Fibroblast of upper back skin (primary cell): ENCODE data around the gene CHPF.
A peak's percentile ranks its signal among the peaks of the same experiment; 100 is the strongest.

Source experiments
- DNase-seq: peaks from one replicate; pipeline ENCODE4 v3.0.0-alpha.2; 2013

The CHPF gene, protein sequence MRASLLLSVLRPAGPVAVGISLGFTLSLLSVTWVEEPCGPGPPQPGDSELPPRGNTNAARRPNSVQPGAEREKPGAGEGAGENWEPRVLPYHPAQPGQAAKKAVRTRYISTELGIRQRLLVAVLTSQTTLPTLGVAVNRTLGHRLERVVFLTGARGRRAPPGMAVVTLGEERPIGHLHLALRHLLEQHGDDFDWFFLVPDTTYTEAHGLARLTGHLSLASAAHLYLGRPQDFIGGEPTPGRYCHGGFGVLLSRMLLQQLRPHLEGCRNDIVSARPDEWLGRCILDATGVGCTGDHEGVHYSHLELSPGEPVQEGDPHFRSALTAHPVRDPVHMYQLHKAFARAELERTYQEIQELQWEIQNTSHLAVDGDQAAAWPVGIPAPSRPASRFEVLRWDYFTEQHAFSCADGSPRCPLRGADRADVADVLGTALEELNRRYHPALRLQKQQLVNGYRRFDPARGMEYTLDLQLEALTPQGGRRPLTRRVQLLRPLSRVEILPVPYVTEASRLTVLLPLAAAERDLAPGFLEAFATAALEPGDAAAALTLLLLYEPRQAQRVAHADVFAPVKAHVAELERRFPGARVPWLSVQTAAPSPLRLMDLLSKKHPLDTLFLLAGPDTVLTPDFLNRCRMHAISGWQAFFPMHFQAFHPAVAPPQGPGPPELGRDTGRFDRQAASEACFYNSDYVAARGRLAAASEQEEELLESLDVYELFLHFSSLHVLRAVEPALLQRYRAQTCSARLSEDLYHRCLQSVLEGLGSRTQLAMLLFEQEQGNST

DNA sequence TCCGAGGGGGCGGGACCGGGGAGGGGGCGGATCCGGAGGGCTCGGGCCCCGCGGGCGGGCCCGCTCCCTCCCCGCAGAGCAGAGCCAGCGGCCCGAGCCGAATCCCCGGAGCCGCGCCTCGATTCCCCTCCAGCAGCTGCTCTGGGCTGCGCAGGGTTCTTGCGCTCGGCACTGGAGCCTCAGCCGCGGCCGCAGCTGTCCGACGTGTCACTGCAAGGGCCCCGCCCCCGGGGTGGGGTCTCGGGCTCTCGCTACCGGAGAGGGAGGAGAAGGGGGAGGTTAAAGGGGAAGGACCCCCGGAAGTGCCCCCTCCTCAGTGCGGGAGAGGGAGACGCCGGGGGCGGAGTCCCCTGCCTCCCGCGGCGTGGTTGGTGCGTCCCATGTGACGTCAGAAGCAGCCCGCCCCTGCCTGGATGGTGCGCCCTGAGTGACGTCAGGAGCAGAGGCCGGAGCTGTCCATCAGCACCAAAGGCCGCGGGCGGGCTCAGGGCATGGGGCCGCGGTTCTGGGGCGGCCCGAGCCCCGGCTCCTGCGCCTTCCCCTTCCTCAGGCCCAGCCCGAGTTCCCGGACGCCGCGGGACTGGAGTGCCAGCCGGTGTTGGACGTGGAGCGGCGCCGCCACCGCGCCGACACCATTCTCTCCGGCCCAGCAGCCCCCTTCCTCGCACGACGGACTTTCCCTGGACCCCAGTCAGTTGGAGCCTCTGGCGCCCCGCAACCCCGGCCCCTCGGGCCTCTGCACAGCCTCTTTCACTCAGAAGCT is at the start of gene CHPF, which contains the start of gene TMEM198:
TSS of gene CHPF (minus strand) at position 214 of the 763 bp plus-strand sequence. CDS start 271 bp downstream, outside the sequence.
TSS of gene TMEM198 (plus strand) at position 433 of the 763 bp plus-strand sequence. CDS start 700 bp downstream, outside the sequence.
- DNase-seq = peak; percentile 99

DNA sequence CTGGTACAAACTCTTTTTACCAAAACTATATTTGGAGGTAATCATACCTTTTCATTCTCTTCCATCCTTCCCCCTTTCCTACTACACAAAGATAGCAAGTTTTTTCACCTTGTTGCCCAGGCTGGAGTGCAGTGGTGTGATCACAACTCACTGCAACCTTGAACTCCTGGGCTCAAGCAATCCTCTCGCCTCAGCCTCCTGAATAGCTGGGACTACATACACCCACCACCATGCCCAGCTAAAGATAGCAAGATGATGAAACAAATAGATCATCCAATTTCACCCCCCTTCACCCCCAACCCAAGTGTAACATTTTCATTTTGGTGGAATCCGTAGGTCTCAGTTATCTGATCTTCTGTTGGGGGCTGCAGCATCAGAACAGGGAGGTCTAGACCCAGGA is 49.5 kb upstream of the CHPF start:
- DNase-seq = no peak

DNA sequence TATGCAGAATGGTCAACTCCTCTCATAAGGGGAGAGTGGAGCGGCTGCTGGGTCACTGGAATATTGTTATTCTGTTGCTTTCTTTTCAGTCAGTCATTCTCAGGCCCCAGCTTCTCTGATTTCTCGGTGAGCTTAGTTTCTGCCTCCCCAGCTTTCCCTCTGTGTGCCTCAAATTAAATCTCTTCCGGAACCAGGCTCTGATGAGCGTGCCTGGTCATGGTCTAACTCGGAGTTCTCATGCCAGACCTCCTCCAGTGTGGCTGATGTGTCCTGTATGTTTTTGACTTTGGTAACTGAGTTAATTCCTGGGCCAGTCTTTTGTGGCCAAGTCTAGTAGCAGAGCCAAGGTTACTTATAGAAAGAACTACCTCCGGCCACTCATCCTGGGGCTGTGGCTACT is 49.1 kb upstream of the CHPF start:
- DNase-seq = no peak

DNA sequence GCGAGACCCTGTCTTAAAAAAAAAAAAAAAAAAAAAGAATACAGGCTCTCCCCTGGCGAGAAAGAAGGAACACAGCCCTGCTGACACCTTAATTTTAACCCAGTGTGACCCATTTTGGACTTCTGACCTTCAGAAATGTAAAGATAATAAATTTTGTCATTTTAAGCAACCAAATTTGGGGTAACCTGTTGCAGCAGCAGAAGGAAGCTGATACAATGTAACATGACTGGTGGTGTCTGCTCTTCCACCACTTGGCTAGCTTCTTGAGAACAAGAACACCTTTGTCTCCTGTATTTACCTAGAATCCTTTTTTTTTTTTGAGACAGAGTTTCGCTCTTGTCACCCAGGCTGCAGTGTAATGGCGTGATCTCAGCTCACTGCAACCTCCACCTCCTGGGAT is 47.5 kb upstream of the CHPF start:
- no peak for DNase-seq

DNA sequence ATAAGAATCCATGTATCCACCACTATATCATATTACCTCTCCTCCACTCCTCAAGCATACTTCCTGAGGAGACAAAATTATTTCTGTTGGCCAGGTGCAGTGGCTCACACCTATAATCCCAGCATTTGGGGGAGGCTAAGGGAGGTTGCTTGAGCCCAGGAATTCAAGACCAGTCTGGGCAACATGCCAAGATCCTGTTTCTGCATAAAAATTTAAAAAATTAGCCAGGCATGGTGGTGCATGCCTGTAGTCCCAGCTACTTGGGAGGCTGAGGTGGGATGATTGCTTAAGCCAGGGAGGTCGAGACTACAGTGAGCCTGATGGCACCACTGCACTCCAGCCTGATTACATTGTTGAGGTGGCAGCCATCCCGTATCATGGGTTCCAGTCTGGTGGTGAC is 37.7 kb upstream of the CHPF start:
- DNase-seq = no peak

DNA sequence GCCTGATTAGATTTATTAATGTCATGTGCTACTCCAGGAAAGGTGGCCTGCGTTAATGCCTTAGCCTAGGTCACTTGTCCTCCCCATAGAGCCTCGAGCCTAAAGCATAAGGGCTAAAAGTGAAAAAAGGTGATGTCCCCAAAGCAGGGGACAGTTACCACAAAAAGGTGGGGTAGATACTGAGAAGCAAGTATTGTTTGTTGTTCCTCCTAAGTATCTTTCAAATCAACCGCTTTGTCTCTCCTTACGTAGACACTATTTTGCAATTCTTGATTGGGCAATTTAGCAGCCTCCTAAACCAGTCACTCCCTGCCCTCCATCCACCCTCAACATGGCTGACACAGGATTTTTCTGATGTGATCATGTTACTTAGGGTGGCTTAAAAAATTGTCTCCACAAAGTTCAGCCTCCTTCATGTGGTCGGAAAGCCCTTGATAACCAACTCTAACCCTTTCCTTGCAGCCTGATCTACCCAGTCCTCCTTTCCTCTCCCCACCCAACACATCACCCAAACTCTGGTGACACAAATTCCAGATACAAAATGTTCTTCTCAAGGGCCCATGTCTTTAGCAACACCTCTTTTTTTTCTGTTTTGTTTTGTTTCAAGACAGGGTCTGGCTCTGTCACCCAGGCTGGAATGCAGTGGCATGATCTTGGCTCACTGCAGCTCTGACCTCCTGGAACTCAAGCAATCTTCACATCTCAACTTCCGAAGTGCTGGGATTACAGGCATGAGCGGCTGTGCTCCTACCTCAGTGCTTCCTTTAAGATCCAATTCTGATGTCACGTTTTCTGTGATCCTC is 35.4 kb upstream of the CHPF start:
- DNase-seq = no peak

DNA sequence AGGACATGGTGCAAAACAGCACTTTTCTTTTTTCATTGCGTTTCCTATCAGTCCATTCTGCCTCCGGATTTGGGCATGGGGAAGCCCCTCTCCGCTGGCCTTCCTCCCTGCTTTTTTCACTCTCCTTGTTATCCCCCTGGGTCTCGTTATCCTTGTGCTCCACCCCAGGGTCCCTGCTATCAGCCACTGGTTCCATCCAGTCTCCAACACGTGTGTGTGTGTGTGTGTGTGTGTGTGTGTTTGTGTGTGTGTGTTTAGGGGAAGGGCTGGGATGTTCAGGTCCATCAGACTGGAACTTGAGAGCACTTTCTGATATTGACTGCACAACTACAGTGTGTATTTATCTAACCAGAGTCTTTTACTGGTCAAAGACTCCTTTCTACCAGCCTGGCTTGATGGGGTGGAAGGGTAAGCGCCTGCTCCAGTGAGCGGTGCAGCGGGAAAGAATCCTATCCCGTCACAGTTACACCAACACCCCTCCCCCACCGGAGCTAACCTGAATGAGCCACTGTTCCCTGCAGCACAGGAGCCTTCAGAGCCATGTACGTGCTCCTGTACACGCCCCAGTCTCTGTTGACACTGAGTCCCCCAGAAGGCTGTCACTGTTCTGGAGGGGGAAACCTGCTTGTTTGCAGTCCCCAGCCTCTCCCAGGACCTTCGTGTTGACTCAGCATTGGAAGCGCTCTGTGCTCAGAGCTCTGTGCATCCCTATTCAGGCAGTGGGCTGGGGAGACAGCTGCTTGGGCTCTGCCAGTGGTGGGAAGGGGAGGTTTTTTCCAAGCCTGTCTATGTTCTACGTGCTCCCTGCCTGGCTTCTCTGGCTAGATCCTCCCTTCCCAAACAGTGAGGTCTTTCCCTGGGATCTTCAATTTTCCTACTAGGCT is 33.1 kb upstream of the CHPF start:
- peak; percentile 16 for DNase-seq

DNA sequence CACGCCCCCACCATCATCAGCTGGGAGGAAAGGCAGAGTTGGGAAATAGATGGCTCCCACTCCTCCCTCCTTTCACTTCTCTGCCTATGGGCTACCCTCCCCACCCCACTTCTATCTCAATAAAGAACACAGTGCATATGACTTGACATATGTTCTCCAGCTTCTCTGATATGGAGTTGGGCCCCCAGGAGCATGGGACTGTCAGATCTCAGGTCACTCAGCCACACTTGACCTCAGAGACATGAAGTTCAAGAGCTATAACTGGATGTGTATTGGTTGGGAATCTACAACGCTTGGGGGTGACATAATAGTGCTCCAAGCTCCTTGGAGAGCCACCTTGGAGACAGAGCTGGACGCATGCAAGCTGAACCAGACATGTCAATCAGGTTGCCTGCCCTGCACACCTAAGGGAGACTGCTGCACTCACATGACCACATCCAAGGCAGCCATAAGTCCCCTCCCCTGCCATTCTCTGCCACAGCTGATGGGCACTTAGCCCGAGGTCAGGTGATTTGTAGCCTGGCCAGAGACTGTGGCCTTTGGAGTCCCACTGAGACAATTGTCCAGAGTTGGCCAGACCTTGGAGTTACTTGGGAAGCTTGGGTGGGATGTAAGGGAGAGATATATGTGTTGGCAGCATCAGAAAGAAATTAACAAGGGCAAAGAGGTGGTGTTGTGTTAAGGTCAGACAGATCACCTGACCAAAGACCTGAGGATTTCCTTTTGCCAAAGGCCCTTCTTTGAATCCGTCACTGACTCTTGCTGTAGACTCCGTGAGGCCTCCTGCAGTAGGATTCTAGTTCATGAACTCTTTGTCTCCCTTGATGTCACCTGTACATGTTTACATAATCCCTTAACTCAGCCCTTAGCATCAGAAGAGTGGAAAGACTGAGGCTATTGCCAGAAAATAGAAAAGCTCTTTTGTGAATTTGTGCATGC is 32.2 kb upstream of the CHPF start:
- DNase-seq = no peak

DNA sequence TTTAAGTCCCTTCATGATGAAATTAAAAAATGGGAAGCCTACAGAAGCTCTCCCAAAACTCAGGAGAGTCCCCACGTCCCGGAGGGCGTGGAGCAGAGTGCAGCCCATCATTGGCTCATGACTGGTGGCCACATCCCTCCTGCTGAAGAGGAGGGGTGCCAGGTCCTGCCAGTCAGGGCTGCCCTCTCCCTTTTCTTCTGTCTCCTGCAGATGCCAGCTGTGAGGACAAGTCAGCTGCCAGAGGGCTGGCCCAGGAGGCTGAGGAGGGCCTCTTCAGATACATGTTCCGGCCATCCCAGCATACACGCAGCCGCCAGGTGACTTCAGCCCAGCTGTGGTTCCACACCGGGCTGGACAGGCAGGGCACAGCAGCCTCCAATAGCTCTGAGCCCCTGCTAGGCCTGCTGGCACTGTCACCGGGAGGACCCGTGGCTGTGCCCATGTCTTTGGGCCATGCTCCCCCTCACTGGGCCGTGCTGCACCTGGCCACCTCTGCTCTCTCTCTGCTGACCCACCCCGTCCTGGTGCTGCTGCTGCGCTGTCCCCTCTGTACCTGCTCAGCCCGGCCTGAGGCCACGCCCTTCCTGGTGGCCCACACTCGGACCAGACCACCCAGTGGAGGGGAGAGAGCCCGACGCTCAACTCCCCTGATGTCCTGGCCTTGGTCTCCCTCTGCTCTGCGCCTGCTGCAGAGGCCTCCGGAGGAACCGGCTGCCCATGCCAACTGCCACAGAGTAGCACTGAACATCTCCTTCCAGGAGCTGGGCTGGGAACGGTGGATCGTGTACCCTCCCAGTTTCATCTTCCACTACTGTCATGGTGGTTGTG is 31.1 kb upstream of the CHPF start:
- DNase-seq = no peak

DNA sequence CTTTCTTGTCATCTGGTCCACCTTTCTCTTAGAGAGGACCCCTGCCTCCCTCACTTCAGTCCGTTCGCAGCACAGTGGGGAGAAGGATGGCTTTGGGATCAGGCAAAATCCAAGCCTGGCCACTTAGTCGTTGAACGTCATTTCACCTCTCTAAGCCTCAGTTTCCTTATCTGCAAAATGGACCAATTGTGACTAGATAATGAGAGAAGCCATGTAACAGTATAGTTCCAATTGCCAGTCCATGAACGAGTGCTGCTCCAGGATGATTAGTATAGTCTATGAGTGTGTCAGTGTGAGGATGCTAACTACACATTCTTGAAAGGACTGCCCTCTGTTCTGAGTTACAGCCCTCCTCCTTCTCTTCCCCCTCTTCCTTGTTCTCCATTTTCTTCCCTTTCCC is 29.6 kb upstream of the CHPF start:
- no peak for DNase-seq

DNA sequence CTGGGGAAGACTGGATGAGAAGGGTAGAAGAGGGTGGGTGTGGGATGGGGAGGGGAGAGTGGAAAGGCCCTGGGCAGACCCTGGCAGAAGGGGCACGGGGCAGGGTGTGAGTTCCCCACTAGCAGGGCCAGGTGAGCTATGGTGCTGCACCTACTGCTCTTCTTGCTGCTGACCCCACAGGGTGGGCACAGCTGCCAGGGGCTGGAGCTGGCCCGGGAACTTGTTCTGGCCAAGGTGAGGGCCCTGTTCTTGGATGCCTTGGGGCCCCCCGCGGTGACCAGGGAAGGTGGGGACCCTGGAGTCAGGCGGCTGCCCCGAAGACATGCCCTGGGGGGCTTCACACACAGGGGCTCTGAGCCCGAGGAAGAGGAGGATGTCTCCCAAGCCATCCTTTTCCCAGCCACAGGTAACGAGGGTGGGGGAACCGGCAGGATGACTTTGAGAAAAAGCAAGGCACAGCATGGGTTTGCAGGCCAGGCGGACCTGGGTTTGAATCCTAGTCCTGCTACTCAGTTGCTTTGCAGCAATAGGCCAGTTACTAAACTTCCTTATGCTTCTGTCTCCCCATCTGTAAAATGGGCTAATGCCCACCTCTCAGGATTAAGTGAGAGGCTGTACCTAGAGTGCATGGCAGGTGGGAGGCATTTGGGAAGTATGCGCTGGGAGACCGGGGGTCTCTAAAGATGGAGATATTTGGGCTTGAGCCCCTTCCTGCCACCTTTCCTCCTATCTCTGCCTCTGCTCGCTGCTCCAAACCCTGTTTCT is 28.8 kb upstream of the CHPF start, which contains the start of gene INHA:
TSS of gene INHA (plus strand) at position 74 of the 765 bp plus-strand sequence. CDS start at position 139, 65 bp downstream.
- no peak for DNase-seq

DNA sequence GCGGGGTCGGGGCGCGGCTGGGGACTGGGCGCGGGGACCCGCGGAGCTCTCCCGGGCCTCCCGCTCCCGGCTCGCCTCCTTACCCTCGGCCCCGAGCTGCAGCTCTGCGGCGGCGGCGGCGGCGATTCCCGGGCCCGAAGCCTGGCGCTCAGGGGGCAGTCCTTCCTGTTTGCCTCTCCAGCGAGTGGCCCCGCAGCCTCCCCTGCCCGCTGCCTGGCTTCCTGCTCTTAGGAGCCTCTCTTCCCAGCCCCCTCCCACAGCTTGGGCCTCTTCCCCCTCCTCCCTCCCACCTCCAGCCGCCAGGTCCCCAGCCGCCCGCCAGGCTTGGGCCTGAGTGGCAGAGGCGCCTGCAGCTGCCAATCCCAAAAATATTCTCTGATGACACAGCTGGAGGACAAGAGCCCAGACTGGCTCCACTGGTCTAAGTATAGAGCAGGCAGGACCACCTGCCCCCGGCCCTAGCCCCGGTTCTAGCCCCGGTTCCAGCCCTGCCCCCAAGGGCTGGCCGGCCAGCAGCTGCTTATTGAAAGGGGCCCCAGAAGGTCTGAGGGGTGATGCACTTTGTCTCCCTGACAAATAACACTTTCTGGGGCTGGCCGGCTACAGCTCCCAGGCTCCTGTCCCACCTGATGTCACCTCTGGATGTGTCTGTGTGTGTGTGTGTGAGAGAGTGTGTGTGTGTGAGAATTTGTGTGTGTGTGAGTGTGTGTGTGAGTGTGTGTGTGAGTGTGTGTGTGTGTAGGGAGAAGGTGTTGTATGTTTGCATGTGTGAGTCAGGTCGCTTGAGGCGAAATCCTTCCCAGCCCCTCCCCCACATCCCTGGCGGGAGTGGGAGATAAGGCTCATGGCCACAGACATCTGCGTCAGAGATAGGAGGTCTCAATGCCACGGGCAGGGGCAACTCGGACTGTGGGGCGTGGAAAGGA is 28.0 kb upstream of the CHPF start, which contains the start of gene OBSL1:
TSS of gene OBSL1 (minus strand) at position 229 of the 926 bp plus-strand sequence. CDS start 307 bp downstream, outside the sequence.
- peak; percentile 81 for DNase-seq

DNA sequence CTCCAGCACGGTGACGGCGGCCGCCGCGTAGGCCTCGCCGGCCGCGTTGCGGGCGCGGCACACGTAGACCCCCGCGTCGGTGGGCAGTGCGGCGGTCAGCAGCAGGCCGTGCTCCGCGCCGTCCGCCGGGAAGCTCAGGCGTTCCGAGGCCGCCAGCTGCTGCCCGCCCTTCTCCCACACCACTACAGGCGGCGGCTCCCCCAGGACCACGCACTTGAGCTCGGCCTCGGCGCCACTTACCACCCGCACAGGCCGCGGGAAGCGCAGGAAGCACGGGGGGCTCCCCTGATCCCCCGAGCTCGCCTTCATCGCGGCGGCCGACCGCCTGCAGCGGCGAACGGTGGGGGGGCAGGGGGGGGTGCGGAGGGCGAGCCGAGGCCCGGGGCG is 27.3 kb upstream of the CHPF start:
- DNase-seq = peak; percentile 11

DNA sequence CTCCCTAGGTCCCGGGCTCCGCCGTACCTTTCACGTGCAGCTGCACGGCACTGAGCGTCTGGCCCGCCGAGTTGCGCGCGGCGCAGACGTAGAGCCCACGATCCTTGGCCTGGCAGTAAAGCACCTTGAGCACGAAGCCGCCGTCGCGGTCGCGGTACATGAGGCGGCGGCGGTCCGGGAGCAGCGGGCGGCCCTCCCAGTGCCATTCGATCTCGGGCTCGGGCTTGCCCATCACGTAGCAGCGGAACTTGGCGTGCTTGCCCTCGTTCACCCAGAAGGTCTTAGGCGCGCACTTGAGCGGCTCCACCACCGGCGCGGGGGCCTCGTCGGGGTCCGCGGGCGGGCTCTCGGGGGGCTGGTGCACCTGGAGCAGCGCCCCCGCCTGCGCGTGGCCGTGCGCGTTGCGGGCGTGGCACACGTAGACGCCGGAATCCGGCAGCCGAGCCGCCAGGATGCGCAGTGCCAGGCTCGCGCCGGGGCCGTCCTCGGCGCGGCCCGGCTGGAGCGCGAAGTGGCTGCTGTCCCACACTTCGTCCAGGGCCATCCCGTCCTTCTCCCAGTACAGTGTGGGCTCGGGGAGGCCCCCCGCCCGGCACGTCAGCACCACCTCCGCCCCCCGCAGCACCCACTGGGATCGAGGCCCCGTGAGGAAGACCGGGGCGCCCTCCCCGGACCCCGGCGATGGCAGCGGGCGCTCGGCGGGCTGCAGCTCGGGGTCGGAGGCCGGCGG is 26.8 kb upstream of the CHPF start:
- DNase-seq = peak; percentile 11

DNA sequence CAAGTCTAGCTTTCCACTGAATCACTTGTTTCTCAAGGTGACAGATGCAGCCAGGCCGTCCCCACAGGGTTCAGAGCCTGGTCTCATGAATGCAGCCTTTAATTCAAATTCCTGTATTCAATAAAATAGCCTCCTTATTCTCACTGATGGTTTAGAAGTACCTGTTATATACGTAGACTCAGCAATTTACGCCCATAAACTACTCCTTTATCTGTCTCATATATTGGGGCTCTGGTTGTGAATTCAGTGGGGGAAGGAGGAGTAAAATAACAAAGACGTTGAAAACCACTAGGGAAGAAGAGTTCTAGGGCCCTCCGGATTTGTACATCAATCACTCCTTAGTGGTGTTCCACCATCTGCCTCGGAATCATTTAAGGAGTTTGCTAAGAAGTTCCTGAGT is 26.0 kb upstream of the CHPF start:
- no peak for DNase-seq

DNA sequence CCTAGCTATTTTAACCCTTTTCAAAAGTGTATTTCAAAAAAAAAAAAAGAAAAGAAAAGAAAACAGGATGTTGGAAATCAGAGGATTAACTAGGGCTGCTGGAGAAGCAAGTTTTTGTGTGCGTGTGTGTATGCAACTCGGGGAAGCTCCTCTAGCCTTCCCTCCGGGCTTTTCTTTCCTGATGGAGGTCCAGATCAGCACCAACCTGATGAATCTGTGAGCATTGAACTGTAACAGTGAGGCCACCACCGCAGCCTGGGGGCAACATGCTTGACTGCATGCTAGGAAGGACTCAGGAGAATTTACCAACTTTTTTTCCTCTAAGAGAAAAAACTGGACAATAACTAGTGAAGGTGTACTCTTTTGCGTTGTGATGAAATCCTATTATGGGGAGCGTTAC is 25.4 kb upstream of the CHPF start:
- no peak for DNase-seq
